Naive thymus-derived CD8-positive, alpha-beta T cell (primary cell): ENCODE results near the gene GYG2. TPM values are rescaled to one million over a fixed set of nuclear protein-coding genes. Genes with fewer than 3 reads are reported as not detected.

Experiments used
- ATAC-seq, 2 donors: fragments of 150-1000 bp; cut with Tn5 transposase in 1 of 2; sonication (Bioruptor Pico), chemical (Tn5 transposase) in 1 of 2; 1 replicate in 1 of 2; 2 replicates in 1 of 2; pipeline ENCODE4 v1.10.0; 2021; ENCODE audit warnings: mild to moderate bottlenecking in 2 of 2, moderate library complexity in 2 of 2
- POLR2A ChIA-PET: fragments of 350-600 bp; sonication (Branson Sonifier 250); formaldehyde crosslinking; loops from one replicate; lab custom pipeline; 2021; ENCODE audit warnings: antibody characterized with exemption; lab: Charles Lee
- DNase-seq, 10 donors: peaks; one replicate each; pipeline versions ENCODE4 v3.0.0 to v3.0.0-alpha.2; 2020 to 2022
- H3K27ac Mint-ChIP-seq, 10 donors: one replicate each; pipeline ENCODE4 v1.8.0; 2020 to 2022; ENCODE audit warnings: mild to moderate bottlenecking in 10 of 10, mixed read lengths in 10 of 10, moderate library complexity in 4 of 10, inconsistent platforms in 1 of 10
- H3K27me3 Mint-ChIP-seq, 5 donors: one replicate each; pipeline ENCODE4 v1.8.0; 2021 to 2022; ENCODE audit warnings: mixed read lengths in 5 of 5
- H3K36me3 Mint-ChIP-seq, 3 donors: one replicate each; pipeline ENCODE4 v1.8.0; 2020 to 2022; ENCODE audit warnings: mixed read lengths in 3 of 3, mild to moderate bottlenecking in 2 of 3, inconsistent platforms in 1 of 3
- H3K4me1 Mint-ChIP-seq, 4 donors: one replicate each; pipeline ENCODE4 v1.8.0; 2021 to 2022; ENCODE audit warnings: mixed read lengths in 4 of 4
- H3K4me3 Mint-ChIP-seq, 10 donors: one replicate each; pipeline ENCODE4 v1.8.0; 2020 to 2022; ENCODE audit warnings: mild to moderate bottlenecking in 10 of 10, mixed read lengths in 10 of 10, moderate library complexity in 6 of 10, inconsistent platforms in 1 of 10
- H3K9me3 Mint-ChIP-seq, 9 donors: one replicate each; pipeline ENCODE4 v1.8.0; 2020 to 2022; ENCODE audit warnings: mixed read lengths in 9 of 9, mild to moderate bottlenecking in 3 of 9, inconsistent platforms in 1 of 9, moderate library complexity in 1 of 9
- polyA plus RNA-seq, 3 donors: library from polyadenylated mRNA; unstranded; fragments of 300-500 nt; fragmentation: Illumina TruSeq; gene quantifications; one replicate each; pipeline ENCODE4 v1.2.3, GENCODE V29; 2021
- total RNA-seq, 8 experiments: library from RNA in 2 of 8; stranded (reverse) in 2 of 8; gene quantifications; one replicate each; pipeline ENCODE4 v1.2.3 and lab custom pipeline; 2021 to 2026

The GYG2 gene
- total and polyA plus RNA-seq, 5 experiments from 2014 or later = not detected

- Mint-ChIP-seq H3K9me3 (peaks cover 0 to 14% (median 0%) of the 10 kb centered on the region in 9 donors), H3K27ac (peak overlapping the region in 6 of 10 donors; percentile 35 to 86 (median 72)), H3K4me1 (peaks cover 0 to 4% (median 2%) of the 10 kb centered on the region in 4 donors), H3K4me3 (peak overlapping the region in 9 of 10 donors; percentile 70 to 87 (median 77)), H3K27me3 (peaks cover 0 to 9% (median 4%) of the 10 kb centered on the region in 5 donors), H3K36me3 (peaks cover 0 to 4% (median 0%) of the 10 kb centered on the region in 3 donors)
- peak in 1 of 2 donors; percentile 15 for ATAC-seq
- POLR2A ChIA-PET = no interaction called here
- peak in 2 of 10 donors; percentile 0 to 10 for DNase-seq
These were observed 99.5 kb downstream of the GYG2 start for GRCh38 chrX:2928191-2928582.

GRCh38 chrX:2928583-2929434 is 100.1 kb downstream of the GYG2 start, which contains the start of gene ARSD:
Gene ARSD (minus strand): TSS chrX:2929339. CDS start chrX:2929275, 64 bp downstream.
- ATAC-seq (peak; percentile 48 to 92), DNase-seq (peak; percentile 4 to 71 (median 27))
- Mint-ChIP-seq H3K27ac (peak within 1 kb of the TSS in 7 of 10 donors; percentile 29 to 88 (median 73)), H3K9me3 (peaks cover 0 to 14% (median 0%) of the 10 kb centered on the region in 9 donors), H3K27me3 (peaks cover 0 to 9% (median 4%) of the 10 kb centered on the region in 5 donors), H3K4me1 (peaks cover 0 to 4% (median 2%) of the 10 kb centered on the region in 4 donors), H3K36me3 (peaks cover 0 to 3% (median 0%) of the 10 kb centered on the region in 3 donors), H3K4me3 (peak within 1 kb of the TSS; percentile 63 to 87 (median 78))
- POLR2A ChIA-PET = no interaction called here

GRCh38 chrX:2931155-2931554 is 102.4 kb downstream of the GYG2 start:
- Mint-ChIP-seq H3K4me1 (peaks cover 0 to 4% (median 2%) of the 10 kb centered on the region in 4 donors), H3K4me3 (no peak overlapping the region), H3K36me3 (peaks cover 0 to 2% (median 0%) of the 10 kb centered on the region in 3 donors), H3K27me3 (peaks cover 0 to 9% (median 4%) of the 10 kb centered on the region in 5 donors), H3K9me3 (peaks cover 0 to 14% (median 0%) of the 10 kb centered on the region in 9 donors), H3K27ac (no peak overlapping the region)
- POLR2A ChIA-PET = no interaction called here
- ATAC-seq (no peak), DNase-seq (no peak)

GRCh38 chrX:2931612-2932011 is 102.9 kb downstream of the GYG2 start:
- no peak overlapping the region for H3K27ac Mint-ChIP-seq
- H3K4me3 Mint-ChIP-seq = no peak overlapping the region
- ATAC-seq (no peak), DNase-seq (no peak)
- peaks cover 0 to 14% (median 0%) of the 10 kb centered on the region in 9 donors for H3K9me3 Mint-ChIP-seq
- peaks cover 0 to 2% (median 0%) of the 10 kb centered on the region in 3 donors for H3K36me3 Mint-ChIP-seq
- peaks cover 0 to 9% (median 4%) of the 10 kb centered on the region in 5 donors for H3K27me3 Mint-ChIP-seq
- POLR2A ChIA-PET = no interaction called here
- peaks cover 0 to 4% (median 2%) of the 10 kb centered on the region in 4 donors for H3K4me1 Mint-ChIP-seq

Other genes with a start within 250 kb of the GYG2 start
- gene CD99, start 137.6 kb upstream of the GYG2 start, total RNA-seq = 100 to 1,000 TPM; 123 to 124 TPM
- 100 to 1,000 TPM; 120 to 218 (median 137) TPM for gene CD99, start 137.6 kb upstream of the GYG2 start, polyA plus RNA-seq
- gene XG, start 76.9 kb upstream of the GYG2 start, total RNA-seq = not detected
- not detected for gene XG, start 76.9 kb upstream of the GYG2 start, polyA plus RNA-seq
- gene ARSD, start 100.4 kb downstream of the GYG2 start, total RNA-seq = 1 to 10 TPM; 1.5 to 2.5 TPM
- gene ARSD, start 100.4 kb downstream of the GYG2 start, polyA plus RNA-seq = 1 to 10 TPM; 1.3 to 3.7 (median 1.9) TPM
- not detected for gene ARSH, start 177.6 kb downstream of the GYG2 start, total RNA-seq
- gene ARSH, start 177.6 kb downstream of the GYG2 start, polyA plus RNA-seq = not detected
- gene ARSF, start 212.5 kb downstream of the GYG2 start, total RNA-seq = not detected
- gene ARSF, start 212.5 kb downstream of the GYG2 start, polyA plus RNA-seq = not detected